ES-I3 (cell line): Measurements from ENCODE around the gene ADD2.
A peak's percentile ranks its signal among the peaks of the same experiment; 100 is the strongest.
"Not testable (repeated sequence)": the region's sequence is repeated elsewhere in the genome, so short reads cannot be mapped to it uniquely, and the experiment has no call there.

ENCODE experiments used
- H3K36me3 ChIP-seq: 2 replicates; pipeline ENCODE4 v1.6.1; 2013; ENCODE audit warnings: mild to moderate bottlenecking, low read length, control low read depth, moderate library complexity; ENCODE audit not compliant: insufficient read depth
- H3K4me1 ChIP-seq: 2 replicates; pipeline ENCODE4 v1.6.1; 2013; ENCODE audit warnings: mild to moderate bottlenecking, control low read depth, low read length; ENCODE audit not compliant: insufficient read depth
- H3K9ac ChIP-seq: 2 replicates; pipeline ENCODE4 v1.6.1; 2013; ENCODE audit warnings: low read depth, mild to moderate bottlenecking, low read length, moderate library complexity
- H3K9me3 ChIP-seq: 2 replicates; pipeline ENCODE4 v1.6.1; 2013; ENCODE audit warnings: mild to moderate bottlenecking, low read length, moderate library complexity; ENCODE audit not compliant: control insufficient read depth, insufficient read depth

Gene ADD2

DNA sequence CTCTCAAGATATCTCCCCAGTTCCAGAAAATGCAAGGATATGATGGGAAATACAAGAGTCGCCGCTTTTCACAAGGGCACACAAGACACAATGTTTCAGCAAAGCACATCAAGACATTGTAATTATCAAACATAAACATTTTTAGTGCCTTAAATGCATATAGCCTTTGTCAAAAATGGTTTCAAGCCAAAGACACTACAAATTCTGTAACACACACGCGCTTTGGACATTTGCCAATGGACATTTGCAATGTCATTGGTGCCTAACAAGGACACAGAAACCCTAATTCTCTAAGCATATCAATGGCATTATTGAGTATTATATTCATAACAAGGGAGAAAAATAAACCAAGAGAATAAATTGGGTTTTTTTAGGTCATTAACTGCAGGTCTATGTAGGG lies 16.1 kb downstream of the ADD2 start:
- H3K9me3 ChIP-seq: no peaks in the 10 kb centered on the region
- no peaks in the 10 kb centered on the region for H3K36me3 ChIP-seq
- peaks cover 5% of the 10 kb centered on the region; the same call in 1 of the 2 replicates for H3K4me1 ChIP-seq
- no peak overlapping the region for H3K9ac ChIP-seq

DNA sequence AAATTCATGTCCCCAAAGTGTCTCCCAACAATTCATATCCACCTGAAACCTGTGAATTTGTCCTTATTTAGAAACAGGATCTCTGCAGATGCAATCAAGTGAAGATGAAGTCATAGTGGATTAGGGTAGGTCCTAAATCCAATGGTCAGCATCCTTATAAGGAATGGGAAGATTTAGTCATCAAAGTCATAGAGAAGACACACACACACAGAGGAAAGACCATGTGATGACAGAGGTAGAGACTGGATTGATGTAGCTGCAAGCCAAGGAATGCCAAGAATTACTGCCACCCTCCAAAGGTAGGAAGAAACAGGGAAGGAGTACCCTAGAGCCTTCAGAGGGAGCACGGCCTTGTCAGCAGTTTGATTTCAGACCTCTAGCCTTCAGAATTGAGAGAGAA lies 17.7 kb downstream of the ADD2 start:
- no peak overlapping the region for H3K9ac ChIP-seq
- H3K36me3 ChIP-seq: no peaks in the 10 kb centered on the region
- peaks cover 5% of the 10 kb centered on the region; the same call in 1 of the 2 replicates for H3K4me1 ChIP-seq
- H3K9me3 ChIP-seq: no peaks in the 10 kb centered on the region

DNA sequence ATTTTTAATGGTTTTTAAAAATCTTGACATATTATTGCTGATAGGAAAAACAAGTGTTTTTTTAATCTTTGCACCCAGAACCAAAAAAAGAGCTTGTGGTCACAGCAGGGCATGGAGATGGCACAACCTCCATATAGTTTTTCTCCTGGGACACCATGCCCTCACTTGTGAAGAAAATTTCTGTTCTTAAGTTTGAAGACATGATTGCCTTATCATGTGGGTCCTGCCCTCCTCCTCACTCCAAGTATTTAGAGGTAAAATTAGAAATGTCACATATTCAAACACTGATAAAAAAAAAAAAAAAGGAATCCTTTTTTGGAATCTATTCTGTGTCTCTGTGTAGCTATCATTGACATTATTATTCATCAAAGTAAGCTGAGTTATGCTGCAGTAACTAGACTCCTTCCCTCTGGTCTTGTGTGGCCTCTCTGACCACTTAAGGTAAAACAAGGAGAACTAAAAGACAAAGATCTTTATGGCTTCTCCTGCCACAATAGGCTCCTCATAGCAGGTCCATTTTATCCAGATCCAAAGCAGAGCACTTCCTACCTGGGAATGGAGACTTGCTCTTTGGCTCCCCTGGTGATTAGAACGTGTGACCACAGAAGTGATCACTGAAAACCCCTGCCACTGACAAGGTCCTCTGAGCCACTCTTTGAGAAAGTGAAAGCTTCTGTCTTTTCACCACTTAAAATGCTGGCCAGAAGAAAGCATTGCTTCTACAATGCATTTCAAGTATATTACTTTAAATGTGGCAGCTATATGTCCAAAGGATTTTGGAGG lies 19.8 kb downstream of the ADD2 start:
- no peaks in the 10 kb centered on the region for H3K9me3 ChIP-seq
- H3K36me3 ChIP-seq: no peaks in the 10 kb centered on the region
- H3K4me1 ChIP-seq: peaks cover 3% of the 10 kb centered on the region; the same call in 1 of the 2 replicates
- no peak overlapping the region for H3K9ac ChIP-seq

GRCh38 chr2:70747284-70747683 lies 20.7 kb downstream of the ADD2 start:
- H3K9ac ChIP-seq: no peak overlapping the region
- no peaks in the 10 kb centered on the region for H3K36me3 ChIP-seq
- no peaks in the 10 kb centered on the region for H3K9me3 ChIP-seq
- H3K4me1 ChIP-seq: no peaks in the 10 kb centered on the region

DNA sequence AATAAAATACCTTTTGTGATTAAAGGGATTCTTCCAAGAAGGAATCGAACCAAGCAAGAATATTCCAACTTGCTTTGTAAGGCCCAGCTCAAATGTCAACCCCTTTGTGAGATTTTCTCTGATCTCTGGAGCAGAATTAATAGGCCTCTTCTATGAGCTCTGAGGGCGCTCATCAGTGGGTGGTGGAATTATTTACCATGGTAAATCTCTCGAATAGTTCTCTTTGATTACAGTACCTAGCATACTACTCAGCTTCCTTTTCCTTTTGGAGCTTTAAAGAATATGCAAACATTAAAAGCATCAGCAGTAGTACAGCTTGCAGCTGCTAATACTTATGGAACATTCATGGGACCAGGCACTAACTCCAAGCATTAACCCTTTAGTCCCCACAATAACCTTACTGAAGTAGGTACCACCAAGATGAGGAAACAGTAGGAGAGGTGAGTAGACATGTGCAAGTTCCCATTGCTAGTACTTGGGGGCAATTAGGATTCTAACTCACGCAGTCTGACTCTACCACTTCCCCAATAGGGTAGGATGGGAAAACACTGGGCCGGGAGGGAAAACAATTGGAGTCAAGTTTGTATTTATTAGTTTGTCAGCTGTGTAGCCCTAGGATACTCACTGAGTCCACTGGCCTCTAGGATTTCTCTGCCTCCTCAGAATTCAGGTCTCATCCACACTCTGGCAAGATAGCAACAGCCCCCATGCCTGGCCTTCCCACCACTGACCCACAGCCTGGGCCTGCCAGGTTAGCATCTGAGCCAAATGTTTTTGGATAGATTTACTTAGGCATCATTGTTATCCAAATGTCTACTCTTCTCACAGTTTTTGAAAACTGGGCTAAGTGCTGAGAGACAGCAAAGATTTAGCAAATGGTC lies 21.7 kb downstream of the ADD2 start:
- Histone ChIP-seq H3K4me1 (no peaks in the 10 kb centered on the region), H3K9me3 (no peaks in the 10 kb centered on the region), H3K9ac (no peak overlapping the region), H3K36me3 (no peaks in the 10 kb centered on the region)

- no peak overlapping the region for H3K9ac ChIP-seq
These were observed 22.6 kb downstream of the ADD2 start for GRCh38 chr2:70745276-70745825.

DNA sequence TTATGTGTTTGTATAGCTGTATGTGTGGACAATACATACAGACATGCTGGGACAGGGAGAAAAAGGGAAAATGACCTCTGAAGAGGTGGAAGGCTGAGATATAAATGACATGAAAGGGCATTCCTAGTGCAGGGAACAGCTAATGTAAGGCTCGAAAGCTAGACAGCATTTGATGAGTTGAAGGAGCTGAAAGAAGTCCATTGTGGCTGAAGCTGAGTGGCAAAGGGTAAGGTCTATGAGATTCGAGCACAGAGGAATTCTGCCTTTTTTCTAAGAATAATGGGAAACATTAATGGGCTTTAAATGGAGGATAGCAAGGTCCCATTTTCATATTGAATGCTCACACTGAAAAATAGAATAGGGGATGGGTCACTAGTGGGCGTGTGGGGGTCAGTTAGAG lies 23.6 kb downstream of the ADD2 start:
- no peaks in the 10 kb centered on the region for H3K4me1 ChIP-seq
- no peak overlapping the region for H3K9ac ChIP-seq
- H3K36me3 ChIP-seq: no peaks in the 10 kb centered on the region
- H3K9me3 ChIP-seq: no peaks in the 10 kb centered on the region

More at GRCh38 chr2:70745276-70745825, 22.6 kb downstream of the ADD2 start:
- H3K36me3 ChIP-seq: no peaks in the 10 kb centered on the region
- no peaks in the 10 kb centered on the region for H3K4me1 ChIP-seq
- no peaks in the 10 kb centered on the region for H3K9me3 ChIP-seq

DNA sequence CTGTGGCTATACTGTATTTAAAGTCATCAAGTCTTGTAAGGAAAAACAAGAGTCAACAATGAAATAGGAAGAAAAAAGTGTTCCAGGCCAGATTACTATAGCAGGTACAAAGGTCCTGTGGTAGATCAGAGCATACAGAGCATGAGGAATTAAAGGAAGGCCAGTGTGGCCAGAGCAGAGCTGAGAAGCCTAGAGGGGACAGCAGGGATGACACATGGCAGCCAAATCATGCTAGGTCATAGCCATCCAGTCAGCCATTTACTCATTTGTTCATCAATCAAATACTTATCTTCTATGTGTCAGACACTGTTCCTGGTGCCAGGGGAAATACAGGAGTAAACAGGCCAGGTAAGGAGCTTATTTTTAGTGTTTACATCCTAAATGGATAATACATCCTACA lies 24.3 kb downstream of the ADD2 start:
- H3K36me3 ChIP-seq: no peaks in the 10 kb centered on the region
- H3K4me1 ChIP-seq: no peaks in the 10 kb centered on the region
- no peaks in the 10 kb centered on the region for H3K9me3 ChIP-seq
- no peak overlapping the region for H3K9ac ChIP-seq

DNA sequence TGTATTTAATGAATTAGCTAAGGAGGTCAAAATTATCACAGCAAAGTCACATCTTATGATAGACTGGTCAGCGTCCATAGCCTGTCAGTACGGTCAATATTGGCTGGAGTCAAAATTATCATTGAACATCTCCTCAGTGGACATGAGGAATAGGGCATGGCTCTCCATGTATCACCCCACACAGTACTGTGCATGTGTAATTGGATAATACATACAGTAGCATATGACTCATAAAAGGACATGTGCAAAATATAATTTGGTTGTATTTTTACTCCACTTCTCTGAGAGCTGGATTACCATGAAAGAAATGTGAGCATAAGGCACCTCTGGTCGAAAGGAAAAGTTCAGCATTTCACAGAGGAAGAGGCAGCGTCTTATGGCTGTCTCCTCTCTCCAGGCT lies 24.9 kb downstream of the ADD2 start:
- H3K4me1 ChIP-seq: no peaks in the 10 kb centered on the region
- no peaks in the 10 kb centered on the region for H3K36me3 ChIP-seq
- no peaks in the 10 kb centered on the region for H3K9me3 ChIP-seq
- H3K9ac ChIP-seq: no peak overlapping the region

DNA sequence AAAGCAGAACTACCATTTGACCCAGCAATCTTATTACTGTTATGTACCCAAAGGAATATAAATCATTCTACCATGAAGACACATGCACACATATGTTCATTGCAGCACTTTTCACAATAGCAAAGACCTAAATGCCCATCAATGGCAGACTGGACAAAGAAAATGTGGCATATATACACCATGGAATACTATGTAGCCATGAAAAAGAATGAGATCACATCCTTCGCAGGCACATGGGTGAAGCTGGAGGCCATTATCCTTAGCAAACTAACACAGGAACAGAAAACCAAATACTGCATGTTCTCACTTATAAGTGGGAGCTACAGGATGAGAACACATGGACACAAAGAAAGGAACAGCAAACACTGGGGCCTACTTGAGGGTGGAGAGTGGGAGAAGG lies 28.5 kb downstream of the ADD2 start:
- not testable (repeated sequence) for H3K9ac ChIP-seq, H3K9me3 ChIP-seq, H3K36me3 ChIP-seq
- H3K4me1 ChIP-seq: peaks cover 18% of the 10 kb centered on the region

DNA sequence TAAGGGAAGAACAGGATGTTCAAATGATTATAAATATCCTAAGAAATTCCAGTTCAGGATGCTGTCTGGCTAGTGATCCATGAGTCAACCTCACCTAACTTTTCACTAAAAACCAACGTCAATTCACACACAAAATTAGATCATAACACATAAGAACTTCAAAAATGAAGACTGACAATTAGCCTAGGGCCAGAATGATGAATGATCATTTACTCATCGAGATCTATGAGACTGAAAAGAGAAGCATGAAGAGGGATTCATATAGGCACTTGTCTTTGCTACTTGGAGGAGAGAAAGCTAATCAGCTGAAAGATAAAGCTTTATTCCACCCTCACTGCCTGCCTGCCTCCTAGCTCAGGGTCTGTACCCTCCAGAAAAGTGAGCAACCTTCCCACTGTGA lies 29.8 kb downstream of the ADD2 start:
- Histone ChIP-seq H3K9me3 (no peaks in the 10 kb centered on the region), H3K4me1 (peaks cover 31% of the 10 kb centered on the region), H3K9ac (no peak overlapping the region), H3K36me3 (no peaks in the 10 kb centered on the region)

DNA sequence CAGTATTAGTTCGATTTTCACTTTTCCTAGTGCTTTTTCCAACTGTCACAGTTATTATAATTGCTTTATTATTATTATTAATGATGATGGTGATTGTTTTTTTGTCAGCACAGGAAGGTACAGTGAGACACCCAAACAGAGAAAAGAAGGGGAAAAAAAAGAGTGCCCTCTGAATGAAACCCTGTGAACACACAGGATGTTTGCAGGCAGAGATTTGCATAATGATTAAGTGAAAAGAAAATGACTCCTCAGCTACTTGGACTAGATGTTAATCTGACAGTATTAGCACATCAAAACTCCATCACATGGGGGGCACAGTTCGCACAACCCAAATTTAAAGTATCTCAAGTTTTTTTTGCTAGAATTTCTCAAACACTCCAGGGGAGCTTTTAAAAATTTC lies 32.9 kb downstream of the ADD2 start:
- no peaks in the 10 kb centered on the region for H3K36me3 ChIP-seq
- H3K9me3 ChIP-seq: no peaks in the 10 kb centered on the region
- 0 out of 2 replicates have a peak overlapping the region, but pooled peaks have one; percentile 8 for H3K9ac ChIP-seq
- H3K4me1 ChIP-seq: peaks cover 41% of the 10 kb centered on the region

DNA sequence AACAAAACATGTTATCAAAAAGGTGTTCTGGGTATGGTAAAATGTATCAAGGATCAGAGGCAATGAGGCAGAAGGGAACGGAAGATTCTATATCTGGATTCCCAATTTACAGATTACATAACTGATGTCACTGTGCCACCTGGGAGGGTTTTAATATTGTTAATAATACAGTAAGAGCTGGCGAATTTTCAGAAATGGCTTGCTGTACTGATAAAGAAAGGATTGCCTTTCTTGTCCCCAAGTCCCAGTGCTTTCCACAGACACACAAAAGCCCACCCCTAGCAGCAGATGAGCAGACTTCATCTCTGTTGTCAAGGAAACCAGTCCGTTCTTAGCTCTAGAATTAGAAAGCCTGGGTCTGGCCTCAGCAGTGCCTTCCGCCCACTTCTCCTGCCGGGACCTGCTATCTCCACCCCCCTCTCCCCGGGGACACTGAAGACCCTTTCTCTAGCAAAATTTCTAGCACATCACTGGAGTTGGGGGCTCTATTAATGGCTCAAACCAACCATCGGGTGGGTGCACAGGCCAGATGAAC lies 34.3 kb downstream of the ADD2 start:
- Histone ChIP-seq H3K9me3 (no peaks in the 10 kb centered on the region), H3K4me1 (peaks cover 52% of the 10 kb centered on the region), H3K9ac (no peak overlapping the region), H3K36me3 (no peaks in the 10 kb centered on the region)

DNA sequence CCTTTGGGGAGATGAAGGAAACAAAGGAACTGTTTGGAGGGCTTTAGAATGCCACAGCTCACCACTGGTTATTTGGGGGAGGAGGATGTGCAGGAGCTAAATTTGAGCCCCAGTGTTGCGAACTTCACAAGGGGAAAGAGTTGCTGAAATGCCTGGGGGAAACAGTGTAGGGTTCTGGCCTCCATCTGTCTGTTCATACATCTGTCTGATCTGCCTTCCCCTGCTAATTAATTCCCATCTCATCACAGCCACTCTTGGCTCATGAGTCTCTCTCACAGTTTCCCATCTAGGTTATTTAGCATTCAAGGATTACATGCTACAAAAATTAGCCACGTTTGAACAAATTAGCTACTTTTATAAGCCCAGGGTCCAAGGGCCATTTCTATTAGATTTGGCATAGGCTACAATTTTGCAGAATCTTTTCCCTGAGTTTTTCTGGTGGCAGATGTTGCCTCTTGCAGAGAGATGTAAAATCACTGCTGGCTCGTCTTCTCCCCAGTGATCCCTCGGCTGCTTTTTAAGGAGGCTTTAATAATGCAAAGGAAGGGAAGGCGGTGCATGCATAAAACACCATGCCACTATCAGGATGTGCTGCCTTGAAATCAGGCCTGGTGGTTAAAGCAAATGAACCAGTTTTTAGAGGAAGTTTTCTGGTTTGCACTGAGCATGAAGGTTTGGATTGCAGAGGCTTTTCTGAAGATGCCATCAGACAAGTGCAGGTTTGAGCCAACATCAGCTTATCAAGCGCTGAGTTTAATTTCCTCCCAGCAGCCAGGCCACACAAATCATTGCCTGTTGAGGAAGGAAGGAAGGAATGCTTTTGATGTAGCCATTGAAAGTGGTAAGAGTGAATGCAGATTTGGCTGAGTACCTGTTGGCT lies 35.0 kb downstream of the ADD2 start:
- H3K9me3 ChIP-seq: no peaks in the 10 kb centered on the region
- H3K9ac ChIP-seq: no peak overlapping the region
- no peaks in the 10 kb centered on the region for H3K36me3 ChIP-seq
- H3K4me1 ChIP-seq: peaks cover 59% of the 10 kb centered on the region
